Upper lobe of left lung (tissue), 6 donors: ENCODE data around the gene MLX. TPM values are rescaled to one million over a fixed set of nuclear protein-coding genes. Genes with fewer than 3 reads are reported as not detected.
A peak's percentile ranks its signal among the peaks of the same experiment; 100 is the strongest.

Source experiments
- ATAC-seq, 2 donors: fragments of 200-7000 bp; cut with Tn5 transposase; one replicate each; pipeline ENCODE4 v1.9.1; 2022; ENCODE audit warnings: mild to moderate bottlenecking in 2 of 2, moderate library complexity in 2 of 2; ENCODE audit not compliant: low FRiP score in 2 of 2
- DNase-seq, 2 donors: peaks; one replicate each; pipeline ENCODE4 v3.0.0-alpha.2; 2019 to 2020
- H3K27ac ChIP-seq, 4 donors: fragments of 200-600 bp; sonication (generic); one replicate each; pipeline ENCODE4 v1.5.1; 2016 to 2019
- H3K27me3 ChIP-seq, 4 donors: fragments of 200-600 bp; sonication (generic); one replicate each; pipeline ENCODE4 v1.5.1; 2017 to 2019
- H3K36me3 ChIP-seq, 4 donors: fragments of 200-600 bp; sonication (generic); one replicate each; pipeline ENCODE4 v1.5.1; 2016 to 2019
- H3K4me1 ChIP-seq, 4 donors: fragments of 200-600 bp; sonication (generic); one replicate each; pipeline ENCODE4 v1.5.1; 2018 to 2019
- H3K4me3 ChIP-seq, 4 donors: fragments of 200-600 bp; sonication (generic); one replicate each; pipeline ENCODE4 v1.5.1; 2017 to 2019; ENCODE audit warnings: mild to moderate bottlenecking in 2 of 4, moderate library complexity in 1 of 4
- H3K9me3 ChIP-seq, 4 donors: fragments of 200-600 bp; sonication (generic); one replicate each; pipeline ENCODE4 v1.5.1; 2018 to 2019
- CTCF ChIP-seq, 6 experiments: fragments of 450-650 bp in 4 of 6; fragments of 200-600 bp in 2 of 6; sonication (generic) in 2 of 6; IDR thresholded peaks; one replicate each; pipeline ENCODE4 v1.5.1; 2016 to 2019; ENCODE audit warnings: antibody characterized with exemption in 6 of 6
- EP300 ChIP-seq, 4 donors: sonication (generic); formaldehyde crosslinking; IDR thresholded peaks; one replicate each; pipeline ENCODE4 v1.5.1; 2017; ENCODE audit warnings: antibody characterized with exemption in 4 of 4, control low read depth in 2 of 4
- POLR2A ChIP-seq, 4 donors: fragments of 450-650 bp; IDR thresholded peaks; one replicate each; pipeline ENCODE4 v1.5.1; 2016 to 2017; ENCODE audit warnings: antibody characterized with exemption in 4 of 4, mild to moderate bottlenecking in 2 of 4
- POLR2AphosphoS5 ChIP-seq, 2 donors: sonication (generic); formaldehyde crosslinking; IDR thresholded peaks; one replicate each; pipeline ENCODE4 v1.5.1; 2017; ENCODE audit warnings: antibody characterized with exemption in 2 of 2
- WGBS, 2 donors: methylation state at CpG; one replicate each; pipeline ENCODE4 v1.1.5; 2017 to 2018; 5-methylcytosine and 5-hydroxymethylcytosine counted together
- total RNA-seq, 6 donors: library from RNA; depleted of rRNA in 4 of 6; stranded (reverse); fragments of >200 nt in 4 of 6; gene quantifications; one replicate each; pipeline versions ENCODE4 v1.1.0 to v1.2.1, GENCODE V29; 2016 to 2021
- donor health status: DM: no; HTN: no; CAD: no; lungs with moderate emphysema.
- donor health status: DM: no; HTN: yes; CAD: no; lungs with severe emphysema.

Gene MLX
- total RNA-seq, 6 donors from 2014 or later: 61.8 to 104 (median 83.5) TPM

- H3K4me3 ChIP-seq: no peak overlapping the region
- DNase-seq: no peak
- H3K27me3 ChIP-seq: no peaks in the 10 kb centered on the region
- H3K36me3 ChIP-seq: no peaks in the 10 kb centered on the region
- no peaks in the 10 kb centered on the region for H3K9me3 ChIP-seq
- WGBS, 2 donors: 37 to 41% methylated on average over 3 of the region's 3 CpGs
- peaks cover 16 to 57% (median 38%) of the 10 kb centered on the region in 4 donors for H3K4me1 ChIP-seq
- TF ChIP-seq POLR2AphosphoS5 (IDR thresholded peaks at IDR 0.05): no peak
- TF ChIP-seq POLR2A (IDR thresholded peaks at IDR 0.05): no peak
- TF ChIP-seq EP300 (IDR thresholded peaks at IDR 0.05): no peak
- TF ChIP-seq CTCF (IDR thresholded peaks at IDR 0.05): no peak
- no peak for ATAC-seq
- H3K27ac ChIP-seq: no peak overlapping the region
Measured at GRCh38 chr17:42529061-42529460, 37.8 kb upstream of the MLX start.

DNA sequence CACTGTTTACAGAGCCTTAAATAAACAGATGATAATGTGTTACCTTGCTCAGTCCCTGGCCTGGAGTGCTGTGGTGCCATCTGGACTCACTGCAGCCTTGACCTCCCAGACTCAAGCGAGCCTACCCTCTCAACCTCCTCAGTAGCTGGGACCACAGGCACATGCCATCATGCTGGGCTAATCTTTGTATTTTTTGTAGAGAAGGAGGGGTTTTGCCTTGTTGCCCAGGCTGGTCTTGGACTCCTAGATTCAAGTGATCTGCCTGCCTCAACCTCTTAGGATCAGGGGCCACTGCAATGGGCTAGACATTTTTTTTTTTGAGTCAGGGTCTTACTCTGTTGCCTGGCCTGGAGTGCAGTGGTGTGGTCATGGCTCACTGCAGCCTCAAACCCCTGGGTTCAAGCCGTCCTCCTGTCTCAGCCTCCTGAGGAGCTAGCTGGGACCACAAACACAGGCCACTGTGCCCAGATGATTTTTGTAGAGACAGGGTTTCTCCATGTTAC lies 35.9 kb upstream of the MLX start:
- ATAC-seq (no peak), DNase-seq (no peak)
- Histone ChIP-seq H3K4me1 (peaks cover 22 to 62% (median 40%) of the 10 kb centered on the region in 4 donors), H3K27me3 (no peaks in the 10 kb centered on the region), H3K27ac (peak overlapping the region in 3 of 4 donors; percentile 73 to 88 (median 85)), H3K4me3 (no peak overlapping the region), H3K36me3 (no peaks in the 10 kb centered on the region), H3K9me3 (no peaks in the 10 kb centered on the region)
- no peak for TF ChIP-seq POLR2A (IDR thresholded peaks at IDR 0.05)
- TF ChIP-seq EP300 (IDR thresholded peaks at IDR 0.05): no peak
- no peak for TF ChIP-seq CTCF (IDR thresholded peaks at IDR 0.05)
- no peak for TF ChIP-seq POLR2AphosphoS5 (IDR thresholded peaks at IDR 0.05)
- WGBS, 2 donors: 81% methylated on average over 2 of the region's 2 CpGs; no CpG with 5 or more reads in 1 of the 2 donors

DNA sequence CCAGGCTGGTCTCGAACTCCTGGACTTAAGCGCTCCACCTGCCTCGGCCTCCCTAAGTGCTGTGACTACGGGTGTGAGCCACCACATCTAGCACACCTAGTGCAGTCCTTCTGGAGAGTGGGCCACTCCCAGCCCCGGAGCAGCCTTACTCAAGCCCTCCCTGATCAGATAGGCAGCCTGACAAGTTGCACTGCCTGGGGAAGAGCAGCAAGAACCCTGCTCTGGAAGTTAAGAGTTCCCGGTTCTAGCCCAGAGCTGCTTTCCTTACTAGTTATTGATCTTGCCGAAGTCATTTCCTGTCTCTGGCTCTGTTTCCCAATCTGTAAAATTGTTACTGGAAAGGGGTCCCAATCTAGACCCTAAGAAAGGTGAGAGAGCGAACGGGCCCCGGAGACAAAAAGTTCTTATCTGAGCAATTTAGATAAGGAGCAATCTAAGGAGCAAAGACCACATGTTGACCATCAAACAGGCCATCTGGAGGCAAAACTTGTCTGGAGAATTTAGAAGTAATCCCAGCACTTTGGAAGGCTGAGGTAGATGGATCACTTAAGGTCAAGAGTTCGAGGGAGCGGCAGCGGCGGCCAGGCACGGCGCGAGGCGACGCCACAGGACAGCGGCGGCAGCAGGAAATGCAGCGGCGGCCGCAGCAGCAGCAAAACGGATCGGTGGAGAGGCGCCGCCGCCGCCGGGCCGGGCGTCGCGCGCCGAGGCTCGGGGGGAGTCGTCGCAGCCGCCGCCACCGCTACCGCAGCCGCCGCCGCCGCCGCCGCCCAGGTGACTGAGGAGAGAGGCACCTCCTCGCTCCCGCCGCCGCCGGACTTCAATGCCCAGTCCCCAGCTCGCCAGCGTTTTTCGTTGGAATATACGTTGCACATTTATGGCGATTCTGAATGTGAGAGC lies 35.2 kb upstream of the MLX start:
- peak; percentile 81 to 94 for DNase-seq
- peaks cover 23 to 57% (median 35%) of the 10 kb centered on the region in 4 donors for H3K4me1 ChIP-seq
- no peaks in the 10 kb centered on the region for H3K27me3 ChIP-seq
- TF ChIP-seq POLR2A (IDR thresholded peaks at IDR 0.05) (peak in 2 of 4 donors; percentile 30 to 63), CTCF (IDR thresholded peaks at IDR 0.05) (peak; percentile 61 to 87 (median 84)), POLR2AphosphoS5 (IDR thresholded peaks at IDR 0.05) (no peak)
- H3K4me3 ChIP-seq: peak overlapping the region; percentile 11 to 62 (median 50)
- ATAC-seq: peak; percentile 58 to 78
- no peaks in the 10 kb centered on the region for H3K9me3 ChIP-seq
- peak overlapping the region; percentile 61 to 88 (median 79) for H3K27ac ChIP-seq
- H3K36me3 ChIP-seq: no peaks in the 10 kb centered on the region
- WGBS, 2 donors: 12 to 15% methylated on average over 38 to 42 of the region's 60 CpGs

DNA sequence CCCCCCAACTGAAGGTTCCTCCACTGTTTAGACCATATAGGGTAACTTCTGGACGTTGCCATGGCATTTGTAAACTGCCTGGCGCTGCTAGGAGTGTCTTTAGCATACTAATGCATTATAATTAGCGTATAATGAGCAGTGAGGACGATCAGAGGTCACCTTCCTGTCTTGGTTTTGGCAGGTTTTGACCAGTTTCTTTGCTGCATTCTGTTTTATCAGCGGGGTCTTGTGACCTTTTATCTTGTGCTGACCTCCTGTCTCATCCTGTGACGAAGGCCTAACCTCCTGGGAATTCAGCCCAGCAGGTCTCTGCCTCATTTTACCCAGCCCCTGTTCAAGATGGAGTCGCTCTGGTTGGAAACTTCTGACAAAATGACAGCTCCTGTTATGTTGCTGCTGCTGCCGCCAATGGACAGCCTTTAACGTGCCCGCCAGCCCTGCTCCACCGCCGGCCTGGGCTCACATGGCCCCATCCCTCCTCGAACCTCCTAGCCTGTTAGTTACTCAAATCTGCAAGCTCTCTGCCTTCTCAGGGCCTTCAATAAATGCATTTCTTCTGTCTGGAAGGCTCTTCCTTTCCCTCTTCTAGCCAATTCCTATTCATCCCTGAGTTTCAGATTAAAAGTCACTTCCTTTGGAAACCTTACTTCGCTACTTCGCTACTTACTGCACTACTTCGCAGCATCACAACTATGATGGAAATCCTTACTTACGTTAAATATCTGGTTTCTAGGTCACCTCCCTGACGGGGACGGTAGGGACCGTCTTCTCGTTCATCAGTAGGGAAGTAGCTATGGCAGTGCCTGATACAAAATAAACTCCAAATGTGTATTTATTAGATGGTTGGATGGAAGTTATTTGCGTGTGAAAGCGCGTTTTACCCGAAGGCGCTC lies 31.5 kb upstream of the MLX start:
- H3K27ac ChIP-seq: peak overlapping the region; percentile 80 to 93 (median 84)
- H3K9me3 ChIP-seq: no peaks in the 10 kb centered on the region
- peak overlapping the region; percentile 48 to 98 (median 77) for H3K4me3 ChIP-seq
- no peaks in the 10 kb centered on the region for H3K27me3 ChIP-seq
- TF ChIP-seq EP300 (IDR thresholded peaks at IDR 0.05) (no peak), POLR2AphosphoS5 (IDR thresholded peaks at IDR 0.05) (no peak), CTCF (IDR thresholded peaks at IDR 0.05) (no peak), POLR2A (IDR thresholded peaks at IDR 0.05) (no peak)
- 45 to 48% methylated on average over 26 of the region's 26 CpGs for WGBS, 2 donors
- H3K4me1 ChIP-seq: peaks cover 22 to 47% (median 33%) of the 10 kb centered on the region in 4 donors
- DNase-seq (peak in 1 of 2 donors; percentile 68), ATAC-seq (peak in 1 of 2 donors; percentile 32)
- peaks cover 0 to 19% (median 14%) of the 10 kb centered on the region in 4 donors for H3K36me3 ChIP-seq
